ENCODE results near the gene PIAS1.

PIAS1 gene

GRCh38 chr15:68137096-68137495, 83.0 kb downstream of the PIAS1 start:
- no peak for TF ChIP-seq ZBTB7A (IDR thresholded peaks at IDR 0.05; ENCODE audit: low read depth)
- TF ChIP-seq YY1 (IDR thresholded peaks at IDR 0.05; ENCODE audit: low read depth), result no peak
- no peak for TF ChIP-seq NFIC (IDR thresholded peaks at IDR 0.05)
- no peak for TF ChIP-seq CEBPB (IDR thresholded peaks at IDR 0.05)

DNA sequence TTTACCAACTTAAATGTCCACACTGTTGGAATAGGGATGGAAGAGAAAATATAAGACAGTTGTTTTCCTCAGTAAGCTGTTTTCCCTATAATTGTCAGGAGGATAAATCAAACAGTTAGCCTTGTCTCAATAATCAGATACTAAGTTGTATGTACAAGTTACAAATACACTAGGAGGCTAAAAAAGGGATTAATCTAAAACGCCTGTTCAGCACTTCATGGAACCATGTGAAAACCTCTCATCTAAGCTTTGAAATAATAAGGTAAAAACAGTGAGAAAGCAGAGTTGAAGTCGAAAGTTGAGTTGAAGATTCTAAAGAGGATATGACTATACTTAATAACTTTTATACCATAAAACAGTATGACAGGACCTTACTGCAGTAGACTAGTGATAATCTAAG, 89.0 kb downstream of the PIAS1 start:
- no peak for TF ChIP-seq MAX (IDR thresholded peaks at IDR 0.05)

DNA sequence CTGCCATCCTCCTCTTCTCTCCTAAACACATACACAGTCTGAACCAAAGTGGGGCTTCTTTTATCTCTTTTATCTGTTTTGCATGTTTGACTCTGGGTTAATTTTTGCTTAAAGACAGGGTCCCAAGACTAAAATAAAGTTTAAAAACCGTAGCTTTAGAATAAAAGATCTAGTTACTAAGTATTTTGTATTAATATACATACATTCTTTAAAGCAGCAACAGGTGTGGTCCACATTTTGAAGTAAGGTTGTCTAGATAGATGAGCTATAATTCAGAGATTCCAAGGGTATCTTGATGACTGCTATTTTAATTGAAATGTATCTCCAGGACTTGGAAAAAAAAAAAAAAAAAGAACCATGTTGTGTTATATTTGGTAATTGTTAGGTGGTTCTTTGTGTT, 89.7 kb downstream of the PIAS1 start:
- no peak for TF ChIP-seq FOXM1 (IDR thresholded peaks at IDR 0.05; ENCODE audit: borderline replicate concordance, low read depth)
- no peak for TF ChIP-seq MAX (IDR thresholded peaks at IDR 0.05)
- no peak for TF ChIP-seq CEBPB (IDR thresholded peaks at IDR 0.05)
- TF ChIP-seq, protein P1, sequence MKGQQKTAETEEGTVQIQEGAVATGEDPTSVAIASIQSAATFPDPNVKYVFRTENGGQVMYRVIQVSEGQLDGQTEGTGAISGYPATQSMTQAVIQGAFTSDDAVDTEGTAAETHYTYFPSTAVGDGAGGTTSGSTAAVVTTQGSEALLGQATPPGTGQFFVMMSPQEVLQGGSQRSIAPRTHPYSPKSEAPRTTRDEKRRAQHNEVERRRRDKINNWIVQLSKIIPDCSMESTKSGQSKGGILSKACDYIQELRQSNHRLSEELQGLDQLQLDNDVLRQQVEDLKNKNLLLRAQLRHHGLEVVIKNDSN (IDR thresholded peaks at IDR 0.05), result no peak
- TF ChIP-seq TCF12 (IDR thresholded peaks at IDR 0.05; ENCODE audit: low read depth), result no peak
- TF ChIP-seq RAD21 (IDR thresholded peaks at IDR 0.05; ENCODE audit: low read depth), result no peak
- TF ChIP-seq ZBTB7A (IDR thresholded peaks at IDR 0.05; ENCODE audit: low read depth), result no peak

GRCh38 chr15:68145706-68146105, 91.6 kb downstream of the PIAS1 start:
- TF ChIP-seq TEAD4 (IDR thresholded peaks at IDR 0.05) (no peak), CREB1 (IDR thresholded peaks at IDR 0.05; ENCODE audit: low read depth) (no peak), REST (IDR thresholded peaks at IDR 0.05; ENCODE audit: low read depth) (no peak), TAF1 (IDR thresholded peaks at IDR 0.05; ENCODE audit: low read depth) (no peak), YY1 (IDR thresholded peaks at IDR 0.05; ENCODE audit: low read depth) (no peak), EGR1 (IDR thresholded peaks at IDR 0.05) (no peak), TCF12 (IDR thresholded peaks at IDR 0.05; ENCODE audit: low read depth) (no peak), MAX (IDR thresholded peaks at IDR 0.05) (no peak), ZBTB7A (IDR thresholded peaks at IDR 0.05; ENCODE audit: low read depth) (no peak), CEBPB (IDR thresholded peaks at IDR 0.05) (no peak), EP300 (IDR thresholded peaks at IDR 0.05; ENCODE audit: borderline replicate concordance) (no peak), FOXM1 (IDR thresholded peaks at IDR 0.05; ENCODE audit: borderline replicate concordance, low read depth) (no peak), RAD21 (IDR thresholded peaks at IDR 0.05; ENCODE audit: low read depth) (no peak), NFIC (IDR thresholded peaks at IDR 0.05) (no peak)
- TF ChIP-seq, protein P1 (IDR thresholded peaks at IDR 0.05), result no peak

DNA sequence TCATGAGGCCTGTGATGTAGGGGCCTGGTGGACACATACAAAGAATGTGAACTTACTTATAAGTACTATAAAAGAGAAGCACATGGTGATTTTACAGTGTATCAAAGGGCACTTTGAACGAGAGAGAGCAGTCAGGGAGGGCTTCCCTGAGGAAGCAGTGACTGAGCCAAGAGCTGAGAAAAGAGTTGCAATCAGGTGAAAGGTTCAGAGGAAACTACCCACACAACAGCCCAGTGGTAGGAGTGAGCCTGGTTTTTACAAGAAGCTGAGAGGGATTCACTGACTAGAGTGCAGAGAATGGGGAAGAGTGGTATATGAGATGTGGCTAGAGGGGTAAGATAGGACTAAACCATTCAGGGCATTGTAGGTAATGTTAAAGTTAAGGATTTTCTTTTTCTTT, 93.9 kb downstream of the PIAS1 start:
- TF ChIP-seq YY1 (IDR thresholded peaks at IDR 0.05; ENCODE audit: low read depth), result no peak
- TF ChIP-seq, protein P1 (IDR thresholded peaks at IDR 0.05), result no peak
- no peak for TF ChIP-seq TCF12 (IDR thresholded peaks at IDR 0.05; ENCODE audit: low read depth)

DNA sequence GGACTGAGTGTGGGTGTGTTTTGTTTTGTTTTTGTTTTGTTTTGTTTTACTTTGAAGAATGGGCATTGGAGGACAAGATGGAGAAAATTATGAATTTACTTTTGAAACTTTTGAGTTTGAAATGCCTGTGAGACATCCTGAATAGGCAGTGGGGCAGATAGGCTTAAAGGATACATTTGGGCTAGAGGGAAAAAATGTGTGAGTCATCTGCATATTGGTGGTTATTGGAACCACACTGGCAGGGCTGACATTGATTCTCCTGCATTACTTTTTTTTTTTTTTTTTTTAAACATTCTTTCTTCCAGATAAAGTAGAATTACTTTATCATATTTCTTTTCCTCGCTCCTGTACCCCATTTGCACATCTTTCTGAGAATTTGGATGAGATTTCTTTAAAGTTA, 94.9 kb downstream of the PIAS1 start:
- TF ChIP-seq CREB1 (IDR thresholded peaks at IDR 0.05; ENCODE audit: low read depth) (no peak), TEAD4 (IDR thresholded peaks at IDR 0.05) (no peak), TCF12 (IDR thresholded peaks at IDR 0.05; ENCODE audit: low read depth) (no peak), TAF1 (IDR thresholded peaks at IDR 0.05; ENCODE audit: low read depth) (no peak), MAX (IDR thresholded peaks at IDR 0.05) (no peak), EGR1 (IDR thresholded peaks at IDR 0.05) (no peak), RAD21 (IDR thresholded peaks at IDR 0.05; ENCODE audit: low read depth) (no peak), YY1 (IDR thresholded peaks at IDR 0.05; ENCODE audit: low read depth) (no peak), ZBTB7A (IDR thresholded peaks at IDR 0.05; ENCODE audit: low read depth) (no peak), CEBPB (IDR thresholded peaks at IDR 0.05) (no peak), FOXM1 (IDR thresholded peaks at IDR 0.05; ENCODE audit: borderline replicate concordance, low read depth) (no peak)
- TF ChIP-seq, protein P1 (IDR thresholded peaks at IDR 0.05), result no peak

- no peak for TF ChIP-seq NFIC (IDR thresholded peaks at IDR 0.05)
- TF ChIP-seq REST (IDR thresholded peaks at IDR 0.05; ENCODE audit: low read depth), result no peak
- no peak for TF ChIP-seq CREB1 (IDR thresholded peaks at IDR 0.05; ENCODE audit: low read depth)
- no peak for TF ChIP-seq FOXM1 (IDR thresholded peaks at IDR 0.05; ENCODE audit: borderline replicate concordance, low read depth)
- TF ChIP-seq ZBTB7A (IDR thresholded peaks at IDR 0.05; ENCODE audit: low read depth), result no peak
- TF ChIP-seq CEBPB (IDR thresholded peaks at IDR 0.05), result no peak
- TF ChIP-seq EGR1 (IDR thresholded peaks at IDR 0.05), result no peak
- TF ChIP-seq TCF12 (IDR thresholded peaks at IDR 0.05; ENCODE audit: low read depth), result no peak
- TF ChIP-seq, protein P1 (IDR thresholded peaks at IDR 0.05), result no peak
Measured at GRCh38 chr15:68150187-68150586, 96.1 kb downstream of the PIAS1 start.
